Thyroid gland (tissue), 4 donors: ENCODE data around the gene SLC35A1. TPM values are rescaled to one million over a fixed set of nuclear protein-coding genes. Genes with fewer than 3 reads are reported as not detected.
"Not testable (repeated sequence)": the region's sequence is repeated elsewhere in the genome, so short reads cannot be mapped to it uniquely, and the experiment has no call there.

Source experiments
- DNase-seq, 2 donors: peaks; one replicate each; pipeline ENCODE4 v3.0.0-alpha.2; 2019
- H3K27ac ChIP-seq, 3 donors: fragments of 200-600 bp; sonication (generic); 1 replicate in 2 of 3; 2 replicates in 1 of 3; pipeline ENCODE4 v1.5.1; 2016 to 2019; ENCODE audit warnings: mild to moderate bottlenecking in 1 of 3, moderate library complexity in 1 of 3
- H3K27me3 ChIP-seq: fragments of 200-600 bp; sonication (generic); one replicate; pipeline ENCODE4 v1.5.1; 2019
- H3K36me3 ChIP-seq, 2 donors: fragments of 200-600 bp; sonication (generic); one replicate each; pipeline ENCODE4 v1.5.1; 2016 to 2019
- H3K4me1 ChIP-seq, 2 donors: fragments of 200-600 bp; sonication (generic); one replicate each; pipeline ENCODE4 v1.5.1; 2017 to 2019
- H3K4me3 ChIP-seq, 3 donors: fragments of 200-600 bp; sonication (generic); replicated peaks in 1 of 3; 1 replicate in 2 of 3; 2 replicates in 1 of 3; pipeline ENCODE4 v1.5.1; 2016; ENCODE audit warnings: mild to moderate bottlenecking in 1 of 3
- H3K9me3 ChIP-seq: fragments of 200-600 bp; sonication (generic); one replicate; pipeline ENCODE4 v1.5.1; 2017
- CTCF ChIP-seq, 6 experiments: fragments of 200-600 bp in 3 of 6; fragments of 450-650 bp in 3 of 6; sonication (generic) in 3 of 6; IDR thresholded peaks; one replicate each; pipeline ENCODE4 v1.5.1; 2016 to 2019; ENCODE audit warnings: antibody characterized with exemption in 6 of 6, mild to moderate bottlenecking in 2 of 6, inconsistent platforms in 1 of 6, moderate library complexity in 1 of 6
- POLR2A ChIP-seq, 2 donors: fragments of 450-650 bp; IDR thresholded peaks; one replicate each; pipeline ENCODE4 v1.6.1; 2017; ENCODE audit warnings: antibody characterized with exemption in 2 of 2, mild to moderate bottlenecking in 2 of 2, moderate library complexity in 1 of 2
- WGBS, 2 donors: methylation state at CpG; one replicate each; pipeline ENCODE4 v1.1.5; 2017; 5-methylcytosine and 5-hydroxymethylcytosine counted together
- intact Hi-C: fragments of 100-400 bp; cut with DNase I; formaldehyde crosslinking; loops from one replicate; pipeline ENCODE4 v1.15.1; 2023
- total RNA-seq, 4 donors: library from RNA; depleted of rRNA; stranded (reverse); fragments of >200 nt; gene quantifications; one replicate each; pipeline ENCODE4 v1.2.3, GENCODE V29; 2016

SLC35A1 gene
- total RNA-seq, 4 donors from 2014 or later, result 13.2 to 23.2 (median 18.7) TPM

DNA sequence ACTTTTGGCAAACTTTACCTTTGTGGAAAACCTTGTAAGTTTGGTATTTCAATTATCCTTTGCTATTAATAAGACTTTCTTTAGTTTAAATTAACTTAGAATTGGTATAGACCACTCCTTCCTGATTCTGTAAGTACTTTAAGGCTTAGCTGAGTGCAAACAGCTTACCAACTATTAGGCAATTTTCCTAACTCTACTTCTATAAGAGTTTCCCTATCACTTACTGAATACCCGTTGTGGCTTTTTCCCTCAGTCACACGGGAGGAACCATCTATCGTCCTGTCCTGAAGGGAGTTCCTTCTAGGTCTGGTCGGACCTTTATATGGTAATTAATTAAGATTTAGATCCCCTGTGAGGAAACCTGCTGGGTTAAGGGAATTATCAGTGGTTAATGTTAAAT is 9.6 kb downstream of the SLC35A1 start:
- no peaks in the 10 kb centered on the region for H3K27me3 ChIP-seq
- H3K36me3 ChIP-seq, result no peaks in the 10 kb centered on the region
- no peaks in the 10 kb centered on the region for H3K9me3 ChIP-seq
- DNase-seq, result no peak
- no peak overlapping the region for H3K27ac ChIP-seq
- H3K4me3 ChIP-seq, result no peak overlapping the region
- WGBS, 2 donors, result 90% methylated on average over 4 of the region's 4 CpGs
- TF ChIP-seq POLR2A (IDR thresholded peaks at IDR 0.05) (no peak), CTCF (IDR thresholded peaks at IDR 0.05) (no peak)
- H3K4me1 ChIP-seq, result no peaks in the 10 kb centered on the region
- intact Hi-C loops, result no loop called here

DNA sequence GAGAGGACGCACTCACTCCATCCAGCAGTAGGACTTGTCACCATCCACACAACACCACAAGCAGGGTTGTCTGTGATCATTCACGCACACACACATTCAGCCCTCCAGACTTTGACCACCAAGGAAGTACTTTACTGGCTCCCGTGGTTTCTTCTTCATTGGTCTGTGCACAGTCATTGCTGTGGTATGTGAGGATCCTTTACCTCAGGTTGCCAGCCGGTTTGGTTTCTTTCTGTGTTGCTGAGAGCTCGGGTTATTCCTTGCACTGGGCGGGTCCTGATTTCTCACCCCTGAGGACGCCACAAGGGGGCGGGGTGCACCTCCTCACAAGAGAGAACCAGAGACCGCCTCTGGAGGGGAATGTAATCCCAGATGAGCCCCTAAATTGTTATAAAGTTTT is 11.2 kb downstream of the SLC35A1 start:
- Histone ChIP-seq H3K36me3 (no peaks in the 10 kb centered on the region), H3K27me3 (no peaks in the 10 kb centered on the region), H3K27ac (no peak overlapping the region), H3K4me1 (no peaks in the 10 kb centered on the region), H3K9me3 (no peaks in the 10 kb centered on the region), H3K4me3 (no peak overlapping the region)
- no peak for DNase-seq
- no peak for TF ChIP-seq POLR2A (IDR thresholded peaks at IDR 0.05)
- WGBS, 2 donors, result 94 to 96% methylated on average over 9 of the region's 9 CpGs
- intact Hi-C loops, result no loop called here

DNA sequence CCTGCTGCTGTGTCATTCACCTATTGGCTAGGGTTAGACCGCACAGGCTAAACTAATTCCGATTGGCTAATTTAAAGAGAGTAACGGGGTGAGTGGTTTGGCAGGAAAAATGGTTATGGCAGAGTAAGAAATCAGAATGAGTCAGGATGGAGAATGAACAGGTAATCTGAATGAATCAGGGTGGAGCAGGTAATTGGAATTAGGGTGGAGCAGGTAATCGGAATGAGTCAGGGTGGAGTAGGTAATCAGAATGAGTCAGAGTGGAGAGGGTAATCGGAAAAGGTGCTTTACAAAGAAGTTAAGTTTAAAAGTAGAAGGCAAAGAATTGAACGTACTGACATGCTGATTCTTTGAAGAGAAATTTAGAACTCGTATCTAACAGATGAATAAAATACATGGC is 11.7 kb downstream of the SLC35A1 start:
- Histone ChIP-seq H3K9me3 (no peaks in the 10 kb centered on the region), H3K27ac (no peak overlapping the region), H3K4me3 (no peak overlapping the region), H3K36me3 (no peaks in the 10 kb centered on the region), H3K4me1 (no peaks in the 10 kb centered on the region), H3K27me3 (no peaks in the 10 kb centered on the region)
- DNase-seq, result no peak
- intact Hi-C loops, result no loop called here
- WGBS, 2 donors, result 95 to 96% methylated on average over 7 of the region's 7 CpGs
- TF ChIP-seq CTCF (IDR thresholded peaks at IDR 0.05) (no peak), POLR2A (IDR thresholded peaks at IDR 0.05) (no peak)

GRCh38 chr6:87487555-87487954 is 14.8 kb downstream of the SLC35A1 start:
- H3K27ac ChIP-seq, result no peak overlapping the region
- H3K4me1 ChIP-seq, result no peaks in the 10 kb centered on the region
- WGBS, 2 donors, result 87 to 88% methylated on average over 4 of the region's 4 CpGs
- no peaks in the 10 kb centered on the region for H3K27me3 ChIP-seq
- no peak overlapping the region for H3K4me3 ChIP-seq
- no peak for DNase-seq
- intact Hi-C loops, result no loop called here
- no peak for TF ChIP-seq POLR2A (IDR thresholded peaks at IDR 0.05)
- no peak for TF ChIP-seq CTCF (IDR thresholded peaks at IDR 0.05)
- no peaks in the 10 kb centered on the region for H3K36me3 ChIP-seq
- H3K9me3 ChIP-seq, result no peaks in the 10 kb centered on the region

DNA sequence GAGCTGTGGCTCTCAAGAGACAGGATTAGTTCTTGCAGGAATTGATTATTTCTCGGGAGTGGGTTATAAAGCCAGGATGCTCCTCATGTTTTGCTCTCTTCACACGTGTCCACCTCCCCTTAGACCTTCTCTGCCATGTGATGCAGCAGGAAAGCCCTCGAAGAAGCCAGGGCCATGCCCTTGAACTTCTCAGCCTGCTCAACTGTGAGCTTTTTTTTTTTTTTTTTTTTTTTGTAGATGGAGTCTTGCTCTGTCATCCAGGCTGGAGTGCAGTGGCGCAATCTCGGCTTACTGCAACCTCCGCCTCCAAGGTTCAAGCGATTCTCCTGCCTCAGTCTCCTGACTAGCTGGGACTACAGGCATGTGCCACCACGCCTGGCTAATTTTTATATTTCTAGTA is 16.6 kb downstream of the SLC35A1 start:
- H3K27me3 ChIP-seq, H3K9me3 ChIP-seq, H3K4me1 ChIP-seq, H3K36me3 ChIP-seq, intact Hi-C loops, H3K27ac ChIP-seq, H3K4me3 ChIP-seq, DNase-seq: not testable (repeated sequence)
- WGBS, 2 donors, result 89 to 93% methylated on average over 8 of the region's 8 CpGs

GRCh38 chr6:87494761-87495422 is 22.1 kb downstream of the SLC35A1 start:
- H3K4me1 ChIP-seq, result no peaks in the 10 kb centered on the region
- TF ChIP-seq CTCF (IDR thresholded peaks at IDR 0.05), result no peak
- no peak for TF ChIP-seq POLR2A (IDR thresholded peaks at IDR 0.05)
- H3K27ac ChIP-seq, result no peak overlapping the region
- intact Hi-C loops, result no loop called here
- H3K27me3 ChIP-seq, result no peaks in the 10 kb centered on the region
- no peaks in the 10 kb centered on the region for H3K36me3 ChIP-seq
- DNase-seq, result no peak
- H3K9me3 ChIP-seq, result no peaks in the 10 kb centered on the region
- WGBS, 2 donors, result 96 to 97% methylated on average over 8 of the region's 8 CpGs
- H3K4me3 ChIP-seq, result no peak overlapping the region
